Measurements from ENCODE around the gene SPECC1.
"Not testable (repeated sequence)": the region's sequence is repeated elsewhere in the genome, so short reads cannot be mapped to it uniquely, and the experiment has no call there.

The SPECC1 gene

GRCh38 chr17:20228410-20228809 is 219.3 kb downstream of the SPECC1 start:
- H3K27me3 Mint-ChIP-seq, result no peaks in the 10 kb centered on the region
- no peak overlapping the region for H3K27ac Mint-ChIP-seq
- H3K4me1 Mint-ChIP-seq (ENCODE audit: low read depth), result peaks cover 20% of the 10 kb centered on the region
- H3K36me3 Mint-ChIP-seq (ENCODE audit: low read depth), result no peaks in the 10 kb centered on the region
- no peaks in the 10 kb centered on the region for H3K9me3 Mint-ChIP-seq
- no peak overlapping the region for H3K4me3 Mint-ChIP-seq
- DNase-seq, result no peak

GRCh38 chr17:20228860-20229259 is 219.7 kb downstream of the SPECC1 start:
- DNase-seq, result no peak
- Mint-ChIP-seq H3K4me1 (ENCODE audit: low read depth) (peaks cover 25% of the 10 kb centered on the region), H3K27ac (no peak overlapping the region), H3K36me3 (ENCODE audit: low read depth) (no peaks in the 10 kb centered on the region), H3K27me3 (no peaks in the 10 kb centered on the region), H3K9me3 (no peaks in the 10 kb centered on the region), H3K4me3 (no peak overlapping the region)

GRCh38 chr17:20230924-20231323 is 221.8 kb downstream of the SPECC1 start:
- Mint-ChIP-seq H3K27ac (no peak overlapping the region), H3K4me1 (ENCODE audit: low read depth) (peaks cover 44% of the 10 kb centered on the region), H3K36me3 (ENCODE audit: low read depth) (no peaks in the 10 kb centered on the region)

GRCh38 chr17:20232611-20233010 is 223.5 kb downstream of the SPECC1 start:
- no peak overlapping the region for H3K27ac Mint-ChIP-seq
- peaks cover 41% of the 10 kb centered on the region for H3K4me1 Mint-ChIP-seq (ENCODE audit: low read depth)
- DNase-seq, result no peak
- no peaks in the 10 kb centered on the region for H3K27me3 Mint-ChIP-seq
- no peaks in the 10 kb centered on the region for H3K9me3 Mint-ChIP-seq
- no peaks in the 10 kb centered on the region for H3K36me3 Mint-ChIP-seq (ENCODE audit: low read depth)
- no peak overlapping the region for H3K4me3 Mint-ChIP-seq

More at GRCh38 chr17:20230924-20231323, 221.8 kb downstream of the SPECC1 start:
- Mint-ChIP-seq H3K27me3 (no peaks in the 10 kb centered on the region), H3K9me3 (no peaks in the 10 kb centered on the region), H3K4me3 (no peak overlapping the region)
- no peak for DNase-seq

- Mint-ChIP-seq H3K27me3 (no peaks in the 10 kb centered on the region), H3K9me3 (no peaks in the 10 kb centered on the region), H3K4me1 (ENCODE audit: low read depth) (peaks cover 30% of the 10 kb centered on the region), H3K36me3 (ENCODE audit: low read depth) (no peaks in the 10 kb centered on the region), H3K27ac (peak overlapping the region; percentile 88), H3K4me3 (peak overlapping the region; percentile 14)
- peak; percentile 51 for DNase-seq
Observed at GRCh38 chr17:20234276-20234675, 225.1 kb downstream of the SPECC1 start.

- DNase-seq, result no peak
- Mint-ChIP-seq H3K4me1 (ENCODE audit: low read depth) (peaks cover 30% of the 10 kb centered on the region), H3K27ac (no peak overlapping the region), H3K36me3 (ENCODE audit: low read depth) (no peaks in the 10 kb centered on the region), H3K4me3 (no peak overlapping the region), H3K9me3 (no peaks in the 10 kb centered on the region), H3K27me3 (no peaks in the 10 kb centered on the region)
Observed at GRCh38 chr17:20235747-20236146, 226.6 kb downstream of the SPECC1 start.

GRCh38 chr17:20236578-20237227 is 227.5 kb downstream of the SPECC1 start:
- no peak overlapping the region for H3K27ac Mint-ChIP-seq
- H3K9me3 Mint-ChIP-seq, result no peaks in the 10 kb centered on the region
- no peaks in the 10 kb centered on the region for H3K27me3 Mint-ChIP-seq
- DNase-seq, result no peak
- peaks cover 30% of the 10 kb centered on the region for H3K4me1 Mint-ChIP-seq (ENCODE audit: low read depth)
- H3K36me3 Mint-ChIP-seq (ENCODE audit: low read depth), result no peaks in the 10 kb centered on the region
- H3K4me3 Mint-ChIP-seq, result no peak overlapping the region

GRCh38 chr17:20239776-20240175 is 230.6 kb downstream of the SPECC1 start:
- H3K9me3 Mint-ChIP-seq; H3K27ac Mint-ChIP-seq; H3K27me3 Mint-ChIP-seq; H3K36me3 Mint-ChIP-seq (ENCODE audit: low read depth); H3K4me3 Mint-ChIP-seq; DNase-seq: not testable (repeated sequence)
- peaks cover 13% of the 10 kb centered on the region for H3K4me1 Mint-ChIP-seq (ENCODE audit: low read depth)

- no peak for DNase-seq
- Mint-ChIP-seq H3K27me3 (no peaks in the 10 kb centered on the region), H3K9me3 (no peaks in the 10 kb centered on the region), H3K36me3 (ENCODE audit: low read depth) (no peaks in the 10 kb centered on the region), H3K4me3 (no peak overlapping the region), H3K4me1 (ENCODE audit: low read depth) (peaks cover 15% of the 10 kb centered on the region), H3K27ac (no peak overlapping the region)
Observed at GRCh38 chr17:20241855-20242254, 232.7 kb downstream of the SPECC1 start.

- no peak overlapping the region for H3K27ac Mint-ChIP-seq
- H3K36me3 Mint-ChIP-seq (ENCODE audit: low read depth), result no peaks in the 10 kb centered on the region
- no peaks in the 10 kb centered on the region for H3K9me3 Mint-ChIP-seq
- H3K4me3 Mint-ChIP-seq, result no peak overlapping the region
- DNase-seq, result no peak
- peaks cover 19% of the 10 kb centered on the region for H3K4me1 Mint-ChIP-seq (ENCODE audit: low read depth)
- H3K27me3 Mint-ChIP-seq, result no peaks in the 10 kb centered on the region
Observed at GRCh38 chr17:20242271-20242670, 233.1 kb downstream of the SPECC1 start.

- no peak for DNase-seq
- no peak overlapping the region for H3K27ac Mint-ChIP-seq
- H3K4me3 Mint-ChIP-seq, result no peak overlapping the region
- peaks cover 21% of the 10 kb centered on the region for H3K4me1 Mint-ChIP-seq (ENCODE audit: low read depth)
- no peaks in the 10 kb centered on the region for H3K9me3 Mint-ChIP-seq
- peaks cover 2% of the 10 kb centered on the region for H3K36me3 Mint-ChIP-seq (ENCODE audit: low read depth)
- no peaks in the 10 kb centered on the region for H3K27me3 Mint-ChIP-seq
Observed at GRCh38 chr17:20243524-20243923, 234.4 kb downstream of the SPECC1 start.

GRCh38 chr17:20244671-20245070 is 235.5 kb downstream of the SPECC1 start:
- Mint-ChIP-seq H3K27ac (no peak overlapping the region), H3K27me3 (no peaks in the 10 kb centered on the region), H3K36me3 (ENCODE audit: low read depth) (peaks cover 2% of the 10 kb centered on the region), H3K4me1 (ENCODE audit: low read depth) (peaks cover 23% of the 10 kb centered on the region), H3K4me3 (no peak overlapping the region), H3K9me3 (no peaks in the 10 kb centered on the region)
- no peak for DNase-seq

- Mint-ChIP-seq H3K27ac (peak overlapping the region; percentile 54), H3K9me3 (no peaks in the 10 kb centered on the region), H3K4me1 (ENCODE audit: low read depth) (peaks cover 27% of the 10 kb centered on the region), H3K4me3 (no peak overlapping the region), H3K27me3 (no peaks in the 10 kb centered on the region), H3K36me3 (ENCODE audit: low read depth) (peaks cover 2% of the 10 kb centered on the region)
- DNase-seq, result no peak
Observed at GRCh38 chr17:20246692-20247091, 237.5 kb downstream of the SPECC1 start.

- H3K9me3 Mint-ChIP-seq, result peaks cover 4% of the 10 kb centered on the region
- peaks cover 6% of the 10 kb centered on the region for H3K36me3 Mint-ChIP-seq (ENCODE audit: low read depth)
- H3K4me3 Mint-ChIP-seq, result no peak overlapping the region
- H3K27me3 Mint-ChIP-seq, result no peaks in the 10 kb centered on the region
- peaks cover 33% of the 10 kb centered on the region for H3K4me1 Mint-ChIP-seq (ENCODE audit: low read depth)
- DNase-seq, result no peak
- H3K27ac Mint-ChIP-seq, result no peak overlapping the region
Observed at GRCh38 chr17:20253323-20253722, 244.2 kb downstream of the SPECC1 start.

- Mint-ChIP-seq H3K9me3 (peaks cover 8% of the 10 kb centered on the region), H3K27me3 (no peaks in the 10 kb centered on the region), H3K36me3 (ENCODE audit: low read depth) (peaks cover 5% of the 10 kb centered on the region), H3K4me3 (no peak overlapping the region), H3K4me1 (ENCODE audit: low read depth) (peaks cover 33% of the 10 kb centered on the region), H3K27ac (peak overlapping the region; percentile 17)
- no peak for DNase-seq
Observed at GRCh38 chr17:20254541-20254940, 245.4 kb downstream of the SPECC1 start.

- Mint-ChIP-seq H3K27ac (no peak overlapping the region), H3K4me3 (no peak overlapping the region), H3K4me1 (ENCODE audit: low read depth) (peaks cover 28% of the 10 kb centered on the region), H3K27me3 (no peaks in the 10 kb centered on the region), H3K36me3 (ENCODE audit: low read depth) (peaks cover 5% of the 10 kb centered on the region), H3K9me3 (peaks cover 8% of the 10 kb centered on the region)
- DNase-seq, result no peak
Observed at GRCh38 chr17:20256144-20256543, 247.0 kb downstream of the SPECC1 start.
